Erythroblast (primary cell): ENCODE data around the gene FLYWCH2.

Experiments used
- GATA1 ChIP-seq: IDR thresholded peaks from 2 replicates; pipeline ENCODE4 v1.6.1; 2011; ENCODE audit warnings: low read depth, mild to moderate bottlenecking, control low read depth, low read length, moderate library complexity
- POLR2A ChIP-seq: IDR thresholded peaks from 2 replicates; pipeline ENCODE4 v1.6.1; 2011; ENCODE audit warnings: mild to moderate bottlenecking, low read length

DNA sequence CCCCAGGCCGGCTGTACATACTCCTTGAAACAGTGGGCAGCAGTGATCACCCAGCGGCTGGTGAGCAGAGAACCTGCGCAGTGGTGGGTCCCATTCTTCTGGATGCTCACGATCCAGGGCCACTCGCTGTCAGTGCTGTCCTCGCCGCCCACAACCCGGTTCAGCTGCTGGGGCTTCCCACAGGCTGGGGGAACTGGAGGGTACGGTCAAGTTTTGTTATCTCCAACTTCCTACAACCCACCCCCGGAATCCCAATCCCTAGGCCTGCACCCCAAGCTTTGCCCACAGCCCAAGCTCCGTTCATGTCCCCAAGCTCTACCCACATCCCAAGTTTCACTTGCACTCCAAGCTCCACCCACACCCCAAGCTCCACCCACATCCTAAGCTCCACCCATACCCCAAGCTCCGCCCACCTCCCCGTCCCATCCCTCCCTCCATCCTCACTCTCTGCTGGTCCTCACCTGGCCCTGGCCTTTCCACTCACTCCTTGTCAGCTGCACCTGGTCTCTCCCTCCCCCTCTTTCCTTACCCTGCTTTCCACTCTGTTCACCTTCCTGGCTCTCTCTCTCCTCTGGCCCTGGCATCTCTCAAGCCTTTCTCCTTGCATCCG lies 26.8 kb upstream of the FLYWCH2 start:
- no peak for TF ChIP-seq POLR2A
- TF ChIP-seq GATA1: no peak
